Activated CD8-positive, alpha-beta memory T cell treated with anti-CD3 and anti-CD28 coated beads for 4 hours (primary cell): ENCODE results near the gene CASP2.

Experiments
- DNase-seq, 2 donors: peaks; one replicate each; pipeline ENCODE4 v3.0.0-alpha.2; 2020; ENCODE audit warnings: low read depth in 2 of 2

Gene CASP2

DNA sequence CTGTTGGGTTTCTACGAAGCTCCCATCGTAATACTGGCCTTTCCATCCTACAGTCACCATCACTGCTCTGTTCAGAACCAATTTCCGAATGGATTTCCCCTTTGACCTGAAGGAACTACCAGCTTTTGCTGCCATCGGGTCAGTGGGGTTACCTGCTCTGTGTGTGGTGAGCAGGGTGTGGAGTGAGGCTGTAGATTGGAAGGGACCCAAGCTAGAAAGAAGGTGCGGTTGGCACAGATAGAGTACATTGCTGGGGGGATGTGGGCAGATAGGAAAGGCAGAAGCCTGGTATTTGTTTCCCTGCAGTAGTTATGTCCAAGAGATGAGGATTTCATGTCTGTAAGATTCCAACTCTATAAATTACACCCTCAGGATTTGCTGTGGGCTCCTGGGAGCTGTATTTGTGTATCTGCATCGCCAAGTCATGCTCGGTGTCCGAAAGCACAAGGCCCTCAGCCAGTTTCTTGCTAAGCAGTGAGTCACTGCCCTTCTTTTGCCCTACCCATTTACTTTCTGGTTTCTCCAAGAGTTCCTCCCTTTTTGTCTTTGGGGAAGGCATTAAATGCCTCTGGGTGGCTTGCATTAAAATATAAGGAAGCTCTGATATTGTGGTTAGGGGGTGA, 43.1 kb downstream of the CASP2 start:
- no peak for DNase-seq

GRCh38 chr7:143334244-143334643, 46.1 kb downstream of the CASP2 start:
- no peak for DNase-seq

GRCh38 chr7:143337216-143337615, 49.1 kb downstream of the CASP2 start:
- no peak for DNase-seq

- DNase-seq, result no peak
These were observed 53.7 kb downstream of the CASP2 start for GRCh38 chr7:143341842-143342241.

GRCh38 chr7:143343596-143343995, 55.4 kb downstream of the CASP2 start:
- DNase-seq, result no peak

- peak; percentile 30 to 33 for DNase-seq
These were observed 57.3 kb downstream of the CASP2 start for GRCh38 chr7:143345428-143345900.

DNA sequence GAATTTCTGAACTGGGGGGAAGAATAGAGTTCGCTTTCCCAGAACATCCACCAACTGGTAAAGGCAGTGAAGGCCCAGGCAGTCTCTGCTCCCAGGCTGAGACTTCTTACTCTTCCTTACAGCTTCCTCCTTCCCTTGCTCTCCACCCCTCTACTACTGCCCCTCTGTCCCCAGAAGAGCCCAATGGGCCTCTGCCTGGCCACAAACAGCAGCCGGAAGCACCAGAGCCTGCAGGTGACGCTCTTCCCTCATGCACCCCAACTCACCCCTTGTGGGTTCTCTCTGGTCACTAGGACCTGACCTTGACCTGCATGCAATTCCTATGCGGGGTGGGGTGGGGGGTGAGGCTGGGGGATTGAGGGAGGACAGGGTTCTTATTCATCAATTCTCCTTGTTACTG, 57.9 kb downstream of the CASP2 start:
- DNase-seq, result no peak

- no peak for DNase-seq
These were observed 59.8 kb downstream of the CASP2 start for GRCh38 chr7:143347950-143348349.

- DNase-seq, result no peak
These were observed 62.9 kb downstream of the CASP2 start for GRCh38 chr7:143351060-143351459.

- DNase-seq, result no peak
These were observed 63.4 kb downstream of the CASP2 start for GRCh38 chr7:143351574-143351973.

- DNase-seq, result no peak
These were observed 64.4 kb downstream of the CASP2 start for GRCh38 chr7:143352531-143353002.

DNA sequence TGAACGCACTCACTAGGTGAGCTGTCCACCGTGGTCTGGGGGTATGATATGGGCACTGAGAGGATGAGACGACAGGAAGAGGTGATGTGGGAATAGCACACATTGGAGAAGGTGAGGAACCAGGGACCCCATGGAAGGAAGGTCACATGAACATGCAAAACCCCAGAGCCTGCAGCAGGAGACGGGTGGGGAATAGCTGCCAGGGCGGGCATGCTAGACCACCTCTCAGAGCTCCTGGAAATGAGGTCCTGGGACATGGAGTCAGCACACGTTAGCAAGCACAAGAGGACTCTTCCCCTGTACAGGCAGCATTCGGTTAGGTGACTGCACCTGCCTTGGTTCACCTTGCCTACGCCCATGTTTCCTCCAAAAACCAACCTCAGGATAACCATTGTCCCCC, 66.2 kb downstream of the CASP2 start:
- no peak for DNase-seq

GRCh38 chr7:143354965-143355364, 66.8 kb downstream of the CASP2 start:
- no peak for DNase-seq

- no peak for DNase-seq
These were observed 67.6 kb downstream of the CASP2 start for GRCh38 chr7:143355450-143356385.

DNA sequence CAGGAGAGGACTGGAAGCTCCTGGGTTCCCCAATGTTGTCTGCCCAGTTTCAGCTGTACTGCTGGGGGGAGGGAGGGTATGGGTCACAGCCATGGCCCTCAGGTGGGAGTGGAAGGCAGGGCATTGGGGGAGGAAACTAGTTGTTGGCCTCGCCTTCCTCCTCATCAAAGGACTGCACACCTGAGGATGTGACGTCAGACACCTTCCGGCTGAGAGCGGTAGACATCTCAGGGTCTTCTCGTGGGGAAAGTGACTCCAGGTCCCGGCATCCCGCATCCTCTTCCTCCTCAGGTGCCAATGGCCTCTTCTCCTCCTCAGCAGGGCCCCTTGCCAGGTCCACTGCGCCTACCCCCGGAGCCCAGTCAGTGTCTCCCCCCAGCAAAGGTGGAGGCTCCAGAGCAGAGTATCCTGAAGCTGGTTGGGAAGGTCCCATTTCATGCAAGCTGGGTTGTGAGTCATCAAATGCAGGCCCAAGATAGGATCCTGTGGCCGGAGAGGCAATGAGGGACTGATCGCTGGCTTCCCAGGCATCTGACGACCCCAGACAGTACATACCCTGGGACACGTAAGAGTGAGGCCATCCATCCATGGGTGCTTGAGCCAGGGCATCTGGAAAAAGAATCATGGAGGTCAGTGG, 68.4 kb downstream of the CASP2 start:
- no peak for DNase-seq
